ENCODE measurements around the gene CFAP97D1.
"Not testable (repeated sequence)": the region's sequence is repeated elsewhere in the genome, so short reads cannot be mapped to it uniquely, and the experiment has no call there.

Gene CFAP97D1

GRCh38 chr17:43790311-43790940 is 10.2 kb downstream of the CFAP97D1 start:
- H3K9me3 ChIP-seq (replicated peaks in 1 of 2; ENCODE audit: control insufficient read depth in 2 of 2, insufficient read depth in 1 of 2, low read depth in 1 of 2, low read length in 2 of 2), result peaks cover 0 to 2% of the 10 kb centered on the region in 2 donors
- peak overlapping the region in 1 of 2 donors; percentile 15 for H3K4me3 ChIP-seq (ENCODE audit: low read length in 2 of 2)
- peak overlapping the region; percentile 63 for H2BK120ac ChIP-seq (ENCODE audit: low read depth, low read length)
- no peaks in the 10 kb centered on the region for H3K79me1 ChIP-seq (ENCODE audit: low read depth, low read length)
- peak overlapping the region; percentile 39 for H3K23ac ChIP-seq (ENCODE audit: low read depth, low read length, poor library complexity)
- H3K18ac ChIP-seq (ENCODE audit: low read length), result peak overlapping the region; percentile 66
- H3K14ac ChIP-seq (ENCODE audit: low read length), result peak overlapping the region; percentile 23
- no peak overlapping the region for H4K8ac ChIP-seq (ENCODE audit: low read depth, low read length)
- no peak overlapping the region for H4K91ac ChIP-seq (ENCODE audit: low read depth, low read length, poor library complexity)
- no CpG with 5 or more reads among the region's 14 CpGs for WGBS, 2 donors (ENCODE audit: extremely low coverage in 2 of 2, insufficient read length in 2 of 2, insufficient replicate concordance in 1 of 2)
- no peak overlapping the region for H3K27ac ChIP-seq (replicated peaks; ENCODE audit: low read length)
- H2AFZ ChIP-seq (ENCODE audit: low read length), result no peak overlapping the region
- H3K4me2 ChIP-seq (ENCODE audit: insufficient read depth, low read length, poor library complexity, severe bottlenecking), result no peak overlapping the region
- H3K4me1 ChIP-seq (ENCODE audit: control insufficient read depth in 2 of 2, insufficient read depth in 1 of 2, low read depth in 1 of 2, low read length in 2 of 2), result no peaks in the 10 kb centered on the region
- no peak overlapping the region for H2BK5ac ChIP-seq (ENCODE audit: low read length)
- peak overlapping the region; percentile 78 for H2BK12ac ChIP-seq (ENCODE audit: low read length)
- no peaks in the 10 kb centered on the region for H3K36me3 ChIP-seq (replicated peaks in 1 of 2; ENCODE audit: control insufficient read depth in 2 of 2, insufficient read depth in 2 of 2, low read length in 2 of 2)
- DNase-seq (ENCODE audit: low spot score), result no peak
- no peak overlapping the region for H2BK15ac ChIP-seq (ENCODE audit: low read length)
- H3K27me3 ChIP-seq (ENCODE audit: control insufficient read depth in 3 of 3, insufficient read depth in 3 of 3, low read depth in 1 of 3, low read length in 3 of 3), result no peaks in the 10 kb centered on the region
- H2AK5ac ChIP-seq (ENCODE audit: low read depth, low read length), result no peak overlapping the region
- H3K4ac ChIP-seq (ENCODE audit: low read length), result no peak overlapping the region
- no peak overlapping the region for H3K9ac ChIP-seq (ENCODE audit: low read depth, low read length, poor library complexity)

DNA sequence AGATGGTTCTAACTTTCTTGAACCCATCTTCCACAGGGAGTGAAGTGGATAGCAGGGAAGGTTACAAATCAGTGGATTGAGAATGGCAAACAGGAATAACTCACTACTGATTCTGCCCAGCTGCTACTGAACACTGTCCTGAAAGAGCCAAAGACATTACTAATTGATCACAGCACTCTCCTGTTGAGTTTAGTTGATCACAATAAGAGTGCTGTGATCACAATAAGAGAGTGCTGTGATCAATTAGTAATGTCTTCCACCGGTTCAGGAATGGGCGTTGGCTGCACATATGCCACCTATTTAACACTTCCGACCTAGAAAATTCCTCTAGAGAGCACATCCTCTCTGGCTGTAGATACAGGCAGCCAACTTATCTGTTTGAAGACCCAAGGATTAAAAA is 11.4 kb downstream of the CFAP97D1 start:
- Histone ChIP-seq H2AFZ (ENCODE audit: low read length) (peak overlapping the region; percentile 83), H4K91ac (ENCODE audit: low read depth, low read length, poor library complexity) (no peak overlapping the region), H3K27me3 (ENCODE audit: control insufficient read depth in 3 of 3, insufficient read depth in 3 of 3, low read depth in 1 of 3, low read length in 3 of 3) (no peaks in the 10 kb centered on the region), H3K18ac (ENCODE audit: low read length) (no peak overlapping the region), H3K4me1 (ENCODE audit: control insufficient read depth in 2 of 2, insufficient read depth in 1 of 2, low read depth in 1 of 2, low read length in 2 of 2) (no peaks in the 10 kb centered on the region), H3K23ac (ENCODE audit: low read depth, low read length, poor library complexity) (no peak overlapping the region), H2BK12ac (ENCODE audit: low read length) (no peak overlapping the region), H2BK5ac (ENCODE audit: low read length) (no peak overlapping the region), H3K14ac (ENCODE audit: low read length) (no peak overlapping the region), H3K9ac (ENCODE audit: low read depth, low read length, poor library complexity) (no peak overlapping the region), H3K79me1 (ENCODE audit: low read depth, low read length) (no peaks in the 10 kb centered on the region), H3K36me3 (replicated peaks in 1 of 2; ENCODE audit: control insufficient read depth in 2 of 2, insufficient read depth in 2 of 2, low read length in 2 of 2) (no peaks in the 10 kb centered on the region), H3K27ac (replicated peaks; ENCODE audit: low read length) (no peak overlapping the region), H4K8ac (ENCODE audit: low read depth, low read length) (no peak overlapping the region), H3K4ac (ENCODE audit: low read length) (no peak overlapping the region), H2AK5ac (ENCODE audit: low read depth, low read length) (no peak overlapping the region), H3K4me2 (ENCODE audit: insufficient read depth, low read length, poor library complexity, severe bottlenecking) (no peak overlapping the region), H3K4me3 (ENCODE audit: low read length in 2 of 2) (peak overlapping the region in 1 of 2 donors; percentile 38), H3K9me3 (replicated peaks in 1 of 2; ENCODE audit: control insufficient read depth in 2 of 2, insufficient read depth in 1 of 2, low read depth in 1 of 2, low read length in 2 of 2) (peaks cover 0 to 2% of the 10 kb centered on the region in 2 donors), H2BK120ac (ENCODE audit: low read depth, low read length) (no peak overlapping the region), H2BK15ac (ENCODE audit: low read length) (no peak overlapping the region)
- no peak for DNase-seq (ENCODE audit: low spot score)
- WGBS, 2 donors (ENCODE audit: extremely low coverage in 2 of 2, insufficient read length in 2 of 2, insufficient replicate concordance in 1 of 2), result no CpG with 5 or more reads among the region's 3 CpGs

- WGBS, 2 donors (ENCODE audit: extremely low coverage in 2 of 2, insufficient read length in 2 of 2, insufficient replicate concordance in 1 of 2), result no CpG with 5 or more reads among the region's 4 CpGs
- not testable (repeated sequence) for H2AFZ ChIP-seq (ENCODE audit: low read length); H2AK5ac ChIP-seq (ENCODE audit: low read depth, low read length); H3K36me3 ChIP-seq (replicated peaks in 1 of 2; ENCODE audit: control insufficient read depth in 2 of 2, insufficient read depth in 2 of 2, low read length in 2 of 2); H2BK120ac ChIP-seq (ENCODE audit: low read depth, low read length); H3K27ac ChIP-seq (replicated peaks; ENCODE audit: low read length); H3K4me3 ChIP-seq (ENCODE audit: low read length in 2 of 2); H4K91ac ChIP-seq (ENCODE audit: low read depth, low read length, poor library complexity); H3K4me2 ChIP-seq (ENCODE audit: insufficient read depth, low read length, poor library complexity, severe bottlenecking); H3K9me3 ChIP-seq (replicated peaks in 1 of 2; ENCODE audit: control insufficient read depth in 2 of 2, insufficient read depth in 1 of 2, low read depth in 1 of 2, low read length in 2 of 2); H3K14ac ChIP-seq (ENCODE audit: low read length); H3K4ac ChIP-seq (ENCODE audit: low read length); H4K8ac ChIP-seq (ENCODE audit: low read depth, low read length); H3K23ac ChIP-seq (ENCODE audit: low read depth, low read length, poor library complexity); H3K9ac ChIP-seq (ENCODE audit: low read depth, low read length, poor library complexity); H2BK15ac ChIP-seq (ENCODE audit: low read length); H3K27me3 ChIP-seq (ENCODE audit: control insufficient read depth in 3 of 3, insufficient read depth in 3 of 3, low read depth in 1 of 3, low read length in 3 of 3); H3K79me1 ChIP-seq (ENCODE audit: low read depth, low read length); H3K18ac ChIP-seq (ENCODE audit: low read length); H3K4me1 ChIP-seq (ENCODE audit: control insufficient read depth in 2 of 2, insufficient read depth in 1 of 2, low read depth in 1 of 2, low read length in 2 of 2); H2BK5ac ChIP-seq (ENCODE audit: low read length); DNase-seq (ENCODE audit: low spot score); H2BK12ac ChIP-seq (ENCODE audit: low read length)
Measured at GRCh38 chr17:43792668-43793067, 12.4 kb downstream of the CFAP97D1 start.

DNA sequence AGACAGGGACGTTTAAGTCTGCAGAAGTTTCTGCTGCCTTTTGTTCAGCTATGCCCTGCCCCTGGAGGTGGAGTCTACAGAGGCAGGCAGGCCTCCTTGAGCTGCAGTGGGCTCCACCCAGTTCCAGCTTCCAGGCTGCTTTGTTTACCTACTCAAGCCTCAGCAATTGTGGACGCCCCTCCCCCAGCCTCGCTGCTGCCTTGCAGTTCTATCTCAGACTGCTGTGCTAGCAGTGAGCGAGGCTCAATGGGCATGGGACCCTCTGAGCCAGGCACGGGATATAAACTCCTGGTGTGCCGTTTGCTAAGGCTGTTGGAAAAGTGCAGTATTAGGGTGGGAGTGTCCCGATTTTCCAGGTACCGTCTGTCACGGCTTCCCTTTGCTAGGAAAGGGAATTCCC is 17.8 kb downstream of the CFAP97D1 start:
- not testable (repeated sequence) for H3K4me3 ChIP-seq (ENCODE audit: low read length in 2 of 2); DNase-seq (ENCODE audit: low spot score); H3K14ac ChIP-seq (ENCODE audit: low read length); H2BK15ac ChIP-seq (ENCODE audit: low read length); H3K36me3 ChIP-seq (replicated peaks in 1 of 2; ENCODE audit: control insufficient read depth in 2 of 2, insufficient read depth in 2 of 2, low read length in 2 of 2); H3K27me3 ChIP-seq (ENCODE audit: control insufficient read depth in 3 of 3, insufficient read depth in 3 of 3, low read depth in 1 of 3, low read length in 3 of 3); H2AK5ac ChIP-seq (ENCODE audit: low read depth, low read length); H3K27ac ChIP-seq (replicated peaks; ENCODE audit: low read length); H3K4me1 ChIP-seq (ENCODE audit: control insufficient read depth in 2 of 2, insufficient read depth in 1 of 2, low read depth in 1 of 2, low read length in 2 of 2); H3K4ac ChIP-seq (ENCODE audit: low read length); H3K23ac ChIP-seq (ENCODE audit: low read depth, low read length, poor library complexity); H2BK12ac ChIP-seq (ENCODE audit: low read length); H3K9ac ChIP-seq (ENCODE audit: low read depth, low read length, poor library complexity); H4K91ac ChIP-seq (ENCODE audit: low read depth, low read length, poor library complexity); H3K18ac ChIP-seq (ENCODE audit: low read length); H3K9me3 ChIP-seq (replicated peaks in 1 of 2; ENCODE audit: control insufficient read depth in 2 of 2, insufficient read depth in 1 of 2, low read depth in 1 of 2, low read length in 2 of 2); H2AFZ ChIP-seq (ENCODE audit: low read length); H3K79me1 ChIP-seq (ENCODE audit: low read depth, low read length); H3K4me2 ChIP-seq (ENCODE audit: insufficient read depth, low read length, poor library complexity, severe bottlenecking); H4K8ac ChIP-seq (ENCODE audit: low read depth, low read length); H2BK5ac ChIP-seq (ENCODE audit: low read length); H2BK120ac ChIP-seq (ENCODE audit: low read depth, low read length)
- no CpG with 5 or more reads among the region's 9 CpGs for WGBS, 2 donors (ENCODE audit: extremely low coverage in 2 of 2, insufficient read length in 2 of 2, insufficient replicate concordance in 1 of 2)
